ENCODE data around the gene VTA1.
"Not testable (repeated sequence)": the region's sequence is repeated elsewhere in the genome, so short reads cannot be mapped to it uniquely, and the experiment has no call there.

Gene VTA1

DNA sequence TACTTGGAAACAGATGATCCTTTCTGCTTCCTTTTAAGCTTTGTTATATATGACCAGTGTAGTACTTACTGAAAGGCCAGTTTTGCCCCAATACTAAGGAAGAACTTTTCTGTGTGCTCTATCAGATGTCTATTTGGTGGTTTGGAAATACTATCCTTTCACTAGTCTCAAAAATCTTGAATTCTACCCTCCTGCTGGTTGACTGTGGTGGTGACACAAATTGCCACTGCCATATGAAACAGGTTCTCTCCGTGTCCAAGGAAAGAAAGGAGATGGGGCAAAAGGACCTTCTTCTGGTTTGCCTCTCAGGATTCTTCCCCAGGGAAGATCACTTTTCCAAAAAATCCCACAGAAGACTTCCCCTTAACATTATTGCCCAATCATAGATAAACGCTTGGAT lies 8.2 kb upstream of the VTA1 start:
- Histone ChIP-seq H3K27ac (ENCODE audit: low read depth in 2 of 2, low read length in 2 of 2) (no peak overlapping the region), H3K36me3 (ENCODE audit: control insufficient read depth in 2 of 2, insufficient read depth in 2 of 2, low read length in 2 of 2) (no peaks in the 10 kb centered on the region), H3K4me1 (ENCODE audit: control insufficient read depth in 2 of 2, insufficient read depth in 2 of 2, low read length in 2 of 2) (no peaks in the 10 kb centered on the region), H3K27me3 (ENCODE audit: control insufficient read depth in 2 of 2, insufficient read depth in 2 of 2, low read length in 2 of 2) (peaks cover 0 to 3% of the 10 kb centered on the region in 2 donors), H3K9ac (ENCODE audit: low read depth in 1 of 2, low read length in 2 of 2) (no peak overlapping the region), H3K9me3 (ENCODE audit: control insufficient read depth in 2 of 2, low read length in 2 of 2) (no peaks in the 10 kb centered on the region), H3K4me3 (ENCODE audit: low read length in 2 of 2) (no peak overlapping the region)

DNA sequence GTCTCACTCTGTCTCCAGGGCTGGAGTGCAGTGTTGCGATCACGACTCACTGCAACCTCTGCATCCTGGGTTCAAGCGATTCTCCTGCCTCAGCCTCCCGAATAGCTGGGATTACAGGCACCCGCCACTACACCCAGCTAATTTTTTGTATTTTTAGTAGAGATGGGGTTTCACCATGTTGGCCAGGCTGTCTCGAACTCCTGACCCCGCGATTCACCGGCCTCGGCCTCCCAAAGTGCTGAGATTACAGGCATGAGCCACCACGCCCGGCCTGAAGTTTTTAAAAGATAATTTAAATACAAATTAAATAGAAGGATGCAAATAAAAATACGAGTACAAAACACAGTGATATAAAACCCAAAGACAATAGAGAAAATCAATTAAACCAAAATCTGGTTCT lies 5.5 kb upstream of the VTA1 start:
- not testable (repeated sequence) for H3K4me1 ChIP-seq (ENCODE audit: control insufficient read depth in 2 of 2, insufficient read depth in 2 of 2, low read length in 2 of 2); H3K4me3 ChIP-seq (ENCODE audit: low read length in 2 of 2); H3K9ac ChIP-seq (ENCODE audit: low read depth in 1 of 2, low read length in 2 of 2); H3K9me3 ChIP-seq (ENCODE audit: control insufficient read depth in 2 of 2, low read length in 2 of 2); H3K27ac ChIP-seq (ENCODE audit: low read depth in 2 of 2, low read length in 2 of 2); H3K36me3 ChIP-seq (ENCODE audit: control insufficient read depth in 2 of 2, insufficient read depth in 2 of 2, low read length in 2 of 2); H3K27me3 ChIP-seq (ENCODE audit: control insufficient read depth in 2 of 2, insufficient read depth in 2 of 2, low read length in 2 of 2)

DNA sequence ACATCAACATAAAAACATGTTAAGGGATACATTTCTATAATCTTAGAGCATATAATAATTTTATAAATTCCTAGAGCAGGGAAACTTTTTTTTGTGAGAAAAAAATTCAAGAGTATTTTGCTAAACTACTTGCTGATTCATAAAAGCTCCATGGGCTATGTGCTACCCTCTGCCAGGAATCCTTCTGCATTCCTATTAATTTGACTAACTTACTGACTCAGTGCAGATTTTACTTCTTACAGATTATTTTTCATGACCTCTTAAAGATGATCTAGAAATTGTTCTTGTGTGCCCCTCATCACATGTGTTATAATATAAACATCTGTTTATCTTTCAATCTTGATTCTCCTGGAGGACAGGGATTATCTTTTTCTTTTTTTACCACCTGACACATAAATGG lies 5.7 kb downstream of the VTA1 start:
- H3K4me3 ChIP-seq (ENCODE audit: low read length in 2 of 2): no peak overlapping the region
- no peaks in the 10 kb centered on the region for H3K9me3 ChIP-seq (ENCODE audit: control insufficient read depth in 2 of 2, low read length in 2 of 2)
- no peaks in the 10 kb centered on the region for H3K27me3 ChIP-seq (ENCODE audit: control insufficient read depth in 2 of 2, insufficient read depth in 2 of 2, low read length in 2 of 2)
- no peak overlapping the region for H3K27ac ChIP-seq (ENCODE audit: low read depth in 2 of 2, low read length in 2 of 2)
- peaks cover 3 to 8% of the 10 kb centered on the region in 2 donors for H3K4me1 ChIP-seq (ENCODE audit: control insufficient read depth in 2 of 2, insufficient read depth in 2 of 2, low read length in 2 of 2)
- no peak overlapping the region for H3K9ac ChIP-seq (ENCODE audit: low read depth in 1 of 2, low read length in 2 of 2)
- no peaks in the 10 kb centered on the region for H3K36me3 ChIP-seq (ENCODE audit: control insufficient read depth in 2 of 2, insufficient read depth in 2 of 2, low read length in 2 of 2)

DNA sequence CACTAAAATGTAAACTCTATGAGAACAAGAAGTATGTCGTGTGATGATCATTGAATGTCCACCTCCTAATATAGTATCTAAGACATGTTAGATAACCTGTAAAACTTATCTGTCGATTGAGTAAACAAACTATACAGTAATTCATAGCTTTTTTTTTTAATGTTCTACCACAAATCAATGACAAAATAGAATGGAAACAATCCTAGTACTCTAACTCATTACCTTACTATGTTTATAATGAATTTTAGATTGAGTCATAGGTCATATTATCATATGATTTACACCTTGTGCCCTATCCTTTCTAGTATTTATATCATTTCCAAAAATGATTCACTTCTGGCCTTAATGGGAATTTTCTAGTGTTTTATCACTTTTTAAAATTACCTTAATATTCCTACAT lies 6.1 kb downstream of the VTA1 start:
- H3K9ac ChIP-seq (ENCODE audit: low read depth in 1 of 2, low read length in 2 of 2): no peak overlapping the region
- no peaks in the 10 kb centered on the region for H3K36me3 ChIP-seq (ENCODE audit: control insufficient read depth in 2 of 2, insufficient read depth in 2 of 2, low read length in 2 of 2)
- no peak overlapping the region for H3K27ac ChIP-seq (ENCODE audit: low read depth in 2 of 2, low read length in 2 of 2)
- no peak overlapping the region for H3K4me3 ChIP-seq (ENCODE audit: low read length in 2 of 2)
- no peaks in the 10 kb centered on the region for H3K9me3 ChIP-seq (ENCODE audit: control insufficient read depth in 2 of 2, low read length in 2 of 2)
- peaks cover under 1 to 5% of the 10 kb centered on the region in 2 donors for H3K4me1 ChIP-seq (ENCODE audit: control insufficient read depth in 2 of 2, insufficient read depth in 2 of 2, low read length in 2 of 2)
- no peaks in the 10 kb centered on the region for H3K27me3 ChIP-seq (ENCODE audit: control insufficient read depth in 2 of 2, insufficient read depth in 2 of 2, low read length in 2 of 2)

DNA sequence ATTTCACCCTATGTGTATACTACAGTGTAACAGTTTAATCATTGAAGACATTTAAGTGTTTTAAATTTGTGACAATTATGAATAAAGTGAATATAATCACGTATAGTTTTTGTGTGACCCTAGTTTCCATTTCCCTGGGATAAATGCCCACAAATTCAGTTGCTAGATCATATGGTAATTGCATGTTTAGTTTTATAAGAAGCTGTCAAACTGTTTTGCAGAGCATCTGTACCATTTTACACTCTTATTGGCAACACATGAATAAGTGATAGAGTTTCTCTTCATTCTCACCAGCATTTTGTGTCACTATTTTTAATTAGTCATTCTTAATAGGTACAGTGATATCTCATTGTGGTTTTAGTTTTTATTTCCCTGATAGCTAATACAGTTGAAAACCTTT lies 7.3 kb downstream of the VTA1 start:
- H3K36me3 ChIP-seq (ENCODE audit: control insufficient read depth in 2 of 2, insufficient read depth in 2 of 2, low read length in 2 of 2): no peaks in the 10 kb centered on the region
- no peak overlapping the region for H3K4me3 ChIP-seq (ENCODE audit: low read length in 2 of 2)
- no peak overlapping the region for H3K9ac ChIP-seq (ENCODE audit: low read depth in 1 of 2, low read length in 2 of 2)
- H3K4me1 ChIP-seq (ENCODE audit: control insufficient read depth in 2 of 2, insufficient read depth in 2 of 2, low read length in 2 of 2): no peaks in the 10 kb centered on the region
- H3K27me3 ChIP-seq (ENCODE audit: control insufficient read depth in 2 of 2, insufficient read depth in 2 of 2, low read length in 2 of 2): no peaks in the 10 kb centered on the region
- no peaks in the 10 kb centered on the region for H3K9me3 ChIP-seq (ENCODE audit: control insufficient read depth in 2 of 2, low read length in 2 of 2)
- H3K27ac ChIP-seq (ENCODE audit: low read depth in 2 of 2, low read length in 2 of 2): no peak overlapping the region

DNA sequence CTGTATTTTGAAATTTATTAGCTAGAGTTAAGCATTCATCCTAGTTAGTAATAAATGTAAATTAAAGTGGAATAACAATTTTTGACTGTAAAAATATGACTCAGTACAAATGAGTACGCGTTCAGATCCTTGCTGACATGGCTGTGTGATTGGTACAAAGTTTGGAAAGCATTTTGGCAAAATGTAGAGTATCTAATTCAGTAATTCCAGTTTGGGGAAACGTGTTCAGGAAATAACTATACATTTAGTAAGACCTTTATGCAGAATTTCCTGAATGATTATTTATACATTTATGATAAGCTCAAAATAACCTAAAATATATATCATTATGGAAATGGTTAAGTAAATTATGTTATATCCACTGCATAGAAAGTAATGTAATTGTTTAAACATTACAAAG lies 8.0 kb downstream of the VTA1 start:
- no peaks in the 10 kb centered on the region for H3K4me1 ChIP-seq (ENCODE audit: control insufficient read depth in 2 of 2, insufficient read depth in 2 of 2, low read length in 2 of 2)
- H3K9ac ChIP-seq (ENCODE audit: low read depth in 1 of 2, low read length in 2 of 2): no peak overlapping the region
- H3K27me3 ChIP-seq (ENCODE audit: control insufficient read depth in 2 of 2, insufficient read depth in 2 of 2, low read length in 2 of 2): no peaks in the 10 kb centered on the region
- H3K36me3 ChIP-seq (ENCODE audit: control insufficient read depth in 2 of 2, insufficient read depth in 2 of 2, low read length in 2 of 2): no peaks in the 10 kb centered on the region
- H3K4me3 ChIP-seq (ENCODE audit: low read length in 2 of 2): no peak overlapping the region
- H3K9me3 ChIP-seq (ENCODE audit: control insufficient read depth in 2 of 2, low read length in 2 of 2): no peaks in the 10 kb centered on the region
- H3K27ac ChIP-seq (ENCODE audit: low read depth in 2 of 2, low read length in 2 of 2): no peak overlapping the region

DNA sequence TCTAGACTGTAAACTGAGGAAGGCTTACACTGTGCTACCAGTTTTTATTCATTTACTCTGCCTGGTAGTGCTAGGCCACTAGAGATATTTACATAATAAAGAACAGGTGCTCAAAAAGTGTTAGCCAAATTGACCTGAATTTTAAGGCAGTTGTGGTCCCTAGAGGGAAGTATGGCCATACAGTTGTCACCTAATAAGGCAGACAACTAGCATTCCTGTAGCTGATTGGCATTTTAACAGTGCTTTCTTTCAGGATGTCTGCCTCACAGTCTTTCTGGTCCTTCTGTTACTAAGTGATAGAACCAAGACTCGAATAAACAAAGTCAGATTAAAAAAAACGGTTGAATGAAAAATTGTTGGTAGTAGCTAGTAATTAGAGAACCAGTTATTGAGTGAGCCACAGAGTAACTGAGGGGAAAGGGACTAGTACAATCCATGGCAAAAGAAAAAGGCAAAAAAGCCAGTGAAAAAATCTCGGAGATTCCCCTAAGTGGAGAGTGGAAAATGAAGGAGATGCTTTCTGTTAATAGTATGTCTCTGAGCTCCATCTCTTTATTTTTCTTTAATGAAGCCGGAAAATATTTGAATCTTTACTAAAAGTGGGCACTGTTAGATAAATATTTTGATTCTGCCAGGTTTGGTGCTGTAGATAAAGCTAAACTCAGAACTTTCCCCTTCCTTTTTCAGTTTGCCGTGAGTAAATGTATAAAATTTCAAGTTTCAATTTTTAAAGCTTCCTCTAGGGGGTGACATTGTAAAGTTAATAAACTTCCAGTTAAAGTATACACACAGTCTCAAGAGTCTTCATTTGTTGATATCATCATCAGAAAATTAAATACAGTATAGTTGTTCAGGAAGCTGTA lies 9.1 kb downstream of the VTA1 start:
- Histone ChIP-seq H3K4me1 (ENCODE audit: control insufficient read depth in 2 of 2, insufficient read depth in 2 of 2, low read length in 2 of 2) (no peaks in the 10 kb centered on the region), H3K9ac (ENCODE audit: low read depth in 1 of 2, low read length in 2 of 2) (no peak overlapping the region), H3K4me3 (ENCODE audit: low read length in 2 of 2) (no peak overlapping the region), H3K9me3 (ENCODE audit: control insufficient read depth in 2 of 2, low read length in 2 of 2) (no peaks in the 10 kb centered on the region), H3K27ac (ENCODE audit: low read depth in 2 of 2, low read length in 2 of 2) (no peak overlapping the region), H3K27me3 (ENCODE audit: control insufficient read depth in 2 of 2, insufficient read depth in 2 of 2, low read length in 2 of 2) (no peaks in the 10 kb centered on the region), H3K36me3 (ENCODE audit: control insufficient read depth in 2 of 2, insufficient read depth in 2 of 2, low read length in 2 of 2) (no peaks in the 10 kb centered on the region)

DNA sequence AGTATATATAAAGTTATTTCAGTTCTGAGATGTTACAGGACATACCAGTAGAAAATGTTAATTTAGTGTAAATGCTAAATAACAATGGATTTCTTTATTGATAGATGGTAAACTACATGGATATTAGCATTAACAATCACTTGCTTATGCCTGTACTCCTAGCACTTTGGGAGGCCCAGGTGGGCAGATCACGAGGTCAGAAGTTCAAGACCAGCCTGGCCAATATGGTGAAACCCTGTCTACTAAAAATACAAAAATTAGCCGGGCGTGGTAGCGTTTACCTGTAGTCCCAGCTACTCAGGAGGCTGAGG lies 9.7 kb downstream of the VTA1 start:
- H3K36me3 ChIP-seq (ENCODE audit: control insufficient read depth in 2 of 2, insufficient read depth in 2 of 2, low read length in 2 of 2): not testable (repeated sequence)

DNA sequence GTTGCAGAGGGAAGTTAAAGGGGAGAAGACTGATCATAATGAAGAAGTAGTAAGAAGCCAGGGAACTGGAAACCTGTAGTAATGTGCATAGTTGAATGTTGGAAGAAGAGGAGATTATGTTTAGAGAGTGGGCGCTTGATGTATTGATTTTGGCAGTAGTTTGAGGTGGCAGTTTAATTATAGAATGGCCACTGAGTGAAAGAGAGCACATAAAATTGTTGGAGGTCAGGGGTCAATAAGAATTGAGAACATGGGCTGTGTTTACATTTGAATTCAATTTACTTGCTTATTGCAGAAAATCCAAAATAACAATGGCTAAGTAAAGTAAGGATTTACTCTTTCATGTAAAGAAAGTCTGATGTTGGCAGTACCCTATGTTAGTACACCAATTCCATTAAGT lies 15.7 kb downstream of the VTA1 start:
- Histone ChIP-seq H3K9ac (ENCODE audit: low read depth in 1 of 2, low read length in 2 of 2) (no peak overlapping the region), H3K27ac (ENCODE audit: low read depth in 2 of 2, low read length in 2 of 2) (no peak overlapping the region)

More for the DNA sequence above, 9.7 kb downstream of the VTA1 start:
- H3K27me3 ChIP-seq (ENCODE audit: control insufficient read depth in 2 of 2, insufficient read depth in 2 of 2, low read length in 2 of 2); H3K9ac ChIP-seq (ENCODE audit: low read depth in 1 of 2, low read length in 2 of 2); H3K9me3 ChIP-seq (ENCODE audit: control insufficient read depth in 2 of 2, low read length in 2 of 2); H3K4me1 ChIP-seq (ENCODE audit: control insufficient read depth in 2 of 2, insufficient read depth in 2 of 2, low read length in 2 of 2); H3K27ac ChIP-seq (ENCODE audit: low read depth in 2 of 2, low read length in 2 of 2); H3K4me3 ChIP-seq (ENCODE audit: low read length in 2 of 2): not testable (repeated sequence)

DNA sequence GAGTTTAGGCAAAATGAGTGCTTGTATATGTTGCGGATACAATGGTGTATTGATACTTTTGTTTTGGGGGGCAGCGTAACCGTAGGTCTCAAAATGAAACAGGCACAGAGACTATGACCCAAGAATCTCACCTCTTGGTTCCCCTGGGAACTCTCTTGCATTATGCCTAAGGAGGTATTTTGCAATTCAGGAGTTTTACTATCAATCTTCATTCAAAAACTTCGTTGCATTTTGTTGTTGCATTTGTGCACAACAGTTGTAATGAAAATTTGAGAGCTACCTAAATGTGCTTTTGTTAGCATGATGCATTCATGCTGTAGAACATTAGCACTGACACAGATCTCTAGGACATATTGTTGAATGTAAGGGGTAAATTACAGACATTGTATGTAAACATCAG lies 18.2 kb downstream of the VTA1 start:
- Histone ChIP-seq H3K27me3 (ENCODE audit: control insufficient read depth in 2 of 2, insufficient read depth in 2 of 2, low read length in 2 of 2) (no peaks in the 10 kb centered on the region), H3K9me3 (ENCODE audit: control insufficient read depth in 2 of 2, low read length in 2 of 2) (no peaks in the 10 kb centered on the region)

More for the DNA sequence above, 15.7 kb downstream of the VTA1 start:
- Histone ChIP-seq H3K36me3 (ENCODE audit: control insufficient read depth in 2 of 2, insufficient read depth in 2 of 2, low read length in 2 of 2) (peaks cover 3 to 13% of the 10 kb centered on the region in 2 donors), H3K4me3 (ENCODE audit: low read length in 2 of 2) (no peak overlapping the region), H3K27me3 (ENCODE audit: control insufficient read depth in 2 of 2, insufficient read depth in 2 of 2, low read length in 2 of 2) (no peaks in the 10 kb centered on the region), H3K9me3 (ENCODE audit: control insufficient read depth in 2 of 2, low read length in 2 of 2) (no peaks in the 10 kb centered on the region), H3K4me1 (ENCODE audit: control insufficient read depth in 2 of 2, insufficient read depth in 2 of 2, low read length in 2 of 2) (no peaks in the 10 kb centered on the region)

More for the DNA sequence above, 18.2 kb downstream of the VTA1 start:
- Histone ChIP-seq H3K4me1 (ENCODE audit: control insufficient read depth in 2 of 2, insufficient read depth in 2 of 2, low read length in 2 of 2) (no peaks in the 10 kb centered on the region), H3K36me3 (ENCODE audit: control insufficient read depth in 2 of 2, insufficient read depth in 2 of 2, low read length in 2 of 2) (peaks cover 3 to 22% of the 10 kb centered on the region in 2 donors), H3K27ac (ENCODE audit: low read depth in 2 of 2, low read length in 2 of 2) (no peak overlapping the region), H3K9ac (ENCODE audit: low read depth in 1 of 2, low read length in 2 of 2) (no peak overlapping the region), H3K4me3 (ENCODE audit: low read length in 2 of 2) (no peak overlapping the region)

Data from mucosa of rectum (tissue), 2 donors.